RWPE1 (cell line): ENCODE results near the gene KRTAP6-2.

Experiments
- CTCF ChIA-PET: fragments of 350-600 bp; sonication (Branson Sonifier 250); formaldehyde crosslinking; extraction: SDS; loops from one replicate; lab custom pipeline; 2021; lab: Yijun Ruan, JAX
- POLR2A ChIA-PET: fragments of 400-600 bp; formaldehyde crosslinking; extraction: SDS; loops from one replicate; lab custom pipeline; 2020; ENCODE audit warnings: antibody characterized with exemption; ENCODE audit not compliant: low non-redundant PET; lab: Yijun Ruan, JAX
- DNase-seq: peaks from one replicate; pipeline ENCODE4 v3.0.0; 2012; ENCODE audit warnings: low spot score
- H3K27ac ChIP-seq: fragments of 450-650 bp; 2 replicates; pipeline ENCODE4 v1.5.1; 2017
- TF ChIP-seq, protein P1 (sequence below): fragments of 450-650 bp; conservative IDR thresholded peaks from 2 replicates; pipeline ENCODE4 v1.5.1; 2017; ENCODE audit warnings: low read depth, mild to moderate bottlenecking

KRTAP6-2 gene, protein sequence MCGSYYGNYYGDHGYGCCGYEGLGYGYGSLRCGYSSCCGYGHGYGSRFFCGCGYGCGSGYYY

DNA sequence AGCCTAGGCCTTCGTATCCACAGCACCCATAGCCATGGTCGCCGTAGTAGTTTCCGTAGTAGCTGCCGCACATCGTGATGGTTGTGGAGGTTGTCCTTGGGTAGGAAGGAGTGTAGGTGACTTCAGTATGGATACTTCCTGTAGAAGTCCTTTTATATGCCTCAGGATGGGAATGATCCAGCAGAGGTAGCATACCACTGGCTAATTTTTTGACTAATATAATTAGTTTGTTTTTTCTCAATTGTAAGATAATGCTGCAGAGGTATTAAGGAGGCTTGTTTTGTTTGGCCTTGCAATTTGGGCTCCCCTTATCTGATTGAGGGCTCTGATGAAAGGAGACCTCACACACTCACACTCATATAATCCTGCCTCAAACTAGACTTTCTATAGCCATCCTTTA, at the start of gene KRTAP6-2:
Gene KRTAP6-2, minus strand, starts transcription at position 101 of the 400 bp plus-strand sequence. Its CDS starts 28 bp downstream, at position 73.
- H3K27ac ChIP-seq: no peak within 1 kb of the TSS
- TF ChIP-seq, protein P1, sequence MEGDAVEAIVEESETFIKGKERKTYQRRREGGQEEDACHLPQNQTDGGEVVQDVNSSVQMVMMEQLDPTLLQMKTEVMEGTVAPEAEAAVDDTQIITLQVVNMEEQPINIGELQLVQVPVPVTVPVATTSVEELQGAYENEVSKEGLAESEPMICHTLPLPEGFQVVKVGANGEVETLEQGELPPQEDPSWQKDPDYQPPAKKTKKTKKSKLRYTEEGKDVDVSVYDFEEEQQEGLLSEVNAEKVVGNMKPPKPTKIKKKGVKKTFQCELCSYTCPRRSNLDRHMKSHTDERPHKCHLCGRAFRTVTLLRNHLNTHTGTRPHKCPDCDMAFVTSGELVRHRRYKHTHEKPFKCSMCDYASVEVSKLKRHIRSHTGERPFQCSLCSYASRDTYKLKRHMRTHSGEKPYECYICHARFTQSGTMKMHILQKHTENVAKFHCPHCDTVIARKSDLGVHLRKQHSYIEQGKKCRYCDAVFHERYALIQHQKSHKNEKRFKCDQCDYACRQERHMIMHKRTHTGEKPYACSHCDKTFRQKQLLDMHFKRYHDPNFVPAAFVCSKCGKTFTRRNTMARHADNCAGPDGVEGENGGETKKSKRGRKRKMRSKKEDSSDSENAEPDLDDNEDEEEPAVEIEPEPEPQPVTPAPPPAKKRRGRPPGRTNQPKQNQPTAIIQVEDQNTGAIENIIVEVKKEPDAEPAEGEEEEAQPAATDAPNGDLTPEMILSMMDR: no peak
- DNase-seq: no peak
- POLR2A ChIA-PET: no interaction called here
- CTCF ChIA-PET: no interaction called here

DNA sequence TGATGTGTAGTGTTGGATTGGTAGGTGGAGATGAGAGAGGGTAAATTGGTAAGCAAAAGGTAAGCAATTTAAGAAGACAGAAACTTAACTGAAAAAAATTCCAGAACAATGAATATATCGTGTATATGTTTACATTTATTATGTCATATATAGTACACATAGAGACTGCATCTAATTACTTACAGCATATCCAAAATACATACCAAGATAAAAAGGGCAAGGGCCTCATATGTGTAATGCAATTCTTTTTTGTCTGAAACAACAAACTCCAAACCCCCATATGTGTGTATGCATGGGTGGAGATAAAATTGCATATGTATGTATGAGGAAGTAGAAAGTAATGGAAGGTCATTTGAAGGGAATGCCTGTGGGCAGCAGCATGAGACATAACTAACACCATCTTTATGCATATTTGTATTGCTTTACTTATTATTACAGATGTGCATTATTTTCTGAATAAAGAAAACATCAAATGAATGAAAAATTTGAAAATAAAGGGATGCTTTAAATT, 48.3 kb upstream of the KRTAP6-2 start:
- TF ChIP-seq, protein P1: no peak
- ChIA-PET POLR2A (no interaction called here), CTCF (no interaction called here)
- no peak for DNase-seq
- no peak overlapping the region for H3K27ac ChIP-seq

DNA sequence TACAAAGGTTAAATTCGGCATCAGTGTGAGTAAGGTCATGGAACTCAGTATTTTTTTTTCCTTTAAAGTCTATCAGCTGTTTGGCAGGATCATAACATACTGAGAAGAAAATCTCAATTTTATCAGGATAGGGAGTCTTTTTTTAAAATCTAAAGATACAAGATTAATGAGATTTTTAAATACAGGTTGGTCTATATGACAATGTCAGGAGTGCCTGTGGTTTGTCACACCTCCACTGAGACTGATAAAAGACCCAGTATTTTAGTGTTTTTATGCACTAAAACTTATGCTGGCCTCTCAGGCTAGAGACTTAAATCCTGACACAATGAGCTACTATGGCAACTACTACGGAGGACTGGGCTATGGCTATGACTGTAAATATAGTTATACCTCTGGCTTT, 43.9 kb upstream of the KRTAP6-2 start, which contains the start of gene KRTAP20-3:
Gene KRTAP20-3, plus strand, starts transcription at position 301 of the 400 bp plus-strand sequence.
- POLR2A ChIA-PET: no interaction called here
- TF ChIP-seq, protein P1: no peak
- H3K27ac ChIP-seq: no peak within 1 kb of the TSS
- CTCF ChIA-PET: no interaction called here
- no peak for DNase-seq

DNA sequence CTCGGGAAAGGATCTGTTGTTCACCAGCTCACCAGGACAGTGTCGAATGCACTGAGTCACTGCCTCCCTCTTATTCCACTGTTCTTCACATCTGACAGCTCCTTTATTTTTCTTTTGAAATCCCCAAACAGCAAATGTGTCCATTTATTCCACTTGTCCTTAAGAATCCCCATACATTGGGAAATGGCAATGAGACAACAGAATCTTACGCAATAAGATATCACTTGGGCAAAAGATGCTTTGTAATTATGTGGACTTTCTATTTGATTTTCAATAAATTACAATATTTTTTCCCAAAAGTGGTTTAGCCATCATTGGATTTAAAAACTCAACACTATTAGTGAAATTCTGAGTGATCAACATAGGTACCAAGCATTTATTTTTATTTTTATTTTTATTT, 40.0 kb upstream of the KRTAP6-2 start:
- no peak overlapping the region for H3K27ac ChIP-seq
- TF ChIP-seq, protein P1: no peak
- ChIA-PET CTCF (interaction anchor here (0.9 kb wide), 1 partner anchor 74 kb away, joined by 3 read pairs; no protein-coding TSS in a partner anchor), POLR2A (no interaction called here)
- DNase-seq: no peak

DNA sequence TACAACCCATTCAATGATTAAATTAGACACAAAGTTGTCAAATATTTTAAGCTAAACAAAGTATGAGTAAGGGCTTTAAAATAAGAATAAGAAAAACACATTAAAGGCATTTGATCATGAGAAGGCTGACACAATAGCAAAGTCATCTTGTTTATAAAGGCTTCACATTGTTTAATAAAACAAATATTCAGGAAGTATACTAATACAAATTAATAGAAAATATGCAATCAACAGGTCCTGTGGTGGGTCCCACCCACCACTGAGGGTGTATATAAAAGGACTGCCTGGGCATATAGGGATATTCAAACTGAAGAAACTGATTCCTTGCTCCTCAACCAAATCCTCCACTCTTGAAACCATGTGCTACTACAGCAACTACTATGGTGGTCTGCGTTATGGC, 36.2 kb upstream of the KRTAP6-2 start, which contains the start of gene KRTAP20-2:
Gene KRTAP20-2, plus strand, starts transcription at position 301 of the 400 bp plus-strand sequence. Its CDS starts 58 bp downstream, at position 359.
- DNase-seq: no peak
- ChIA-PET POLR2A (no interaction called here), CTCF (no interaction called here)
- H3K27ac ChIP-seq: no peak within 1 kb of the TSS
- TF ChIP-seq, protein P1: no peak

DNA sequence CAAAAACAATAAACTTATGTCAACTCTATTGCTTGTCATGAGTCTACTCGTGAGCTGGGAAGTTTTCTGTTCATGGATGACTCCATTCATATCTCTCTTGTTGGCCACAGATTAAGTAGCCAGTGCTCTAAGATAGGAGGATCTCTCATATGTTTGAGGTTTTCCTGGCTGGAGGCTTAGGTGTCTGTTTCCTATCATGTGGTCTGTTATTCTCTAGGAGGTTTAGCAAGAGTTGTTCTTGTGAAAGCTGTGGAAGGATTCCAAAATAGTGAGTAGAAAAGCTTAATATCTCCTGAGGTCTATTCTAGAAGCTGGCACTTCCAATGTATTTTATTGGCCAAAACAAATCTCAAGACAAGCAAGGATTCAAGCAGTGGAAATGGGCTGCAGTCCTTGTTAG, 30.5 kb upstream of the KRTAP6-2 start:
- CTCF ChIA-PET: interaction anchor here (0.7 kb wide), 1 partner anchor 370 kb away, joined by 3 read pairs; no protein-coding TSS in a partner anchor
- TF ChIP-seq, protein P1: no peak
- DNase-seq: no peak
- POLR2A ChIA-PET: no interaction called here
- H3K27ac ChIP-seq: no peak overlapping the region
